Stimulated activated CD8-positive, alpha-beta memory T cell treated with anti-CD3 and anti-CD28 coated beads, Interleukin-15, amount 100 ng/mL, for 1 hour (primary cell): ENCODE data around the gene TMEM213.

Experiments
- DNase-seq: peaks from one replicate; pipeline ENCODE4 v3.0.0-alpha.2; 2020; ENCODE audit warnings: low read depth

The TMEM213 gene

GRCh38 chr7:138842111-138842510 is 44.3 kb downstream of the TMEM213 start:
- no peak for DNase-seq

GRCh38 chr7:138843632-138844580 is 46.1 kb downstream of the TMEM213 start:
- DNase-seq: no peak

- DNase-seq: no peak
Measured at GRCh38 chr7:138845711-138846110, 47.9 kb downstream of the TMEM213 start.

- DNase-seq: no peak
Measured at GRCh38 chr7:138848056-138848980, 50.5 kb downstream of the TMEM213 start.

- no peak for DNase-seq
Measured at GRCh38 chr7:138849701-138850100, 51.9 kb downstream of the TMEM213 start.

- DNase-seq: no peak
Measured at GRCh38 chr7:138852469-138852868, 54.7 kb downstream of the TMEM213 start.

- no peak for DNase-seq
Measured at GRCh38 chr7:138853448-138853847, 55.7 kb downstream of the TMEM213 start.

- no peak for DNase-seq
Measured at GRCh38 chr7:138854115-138854645, 56.4 kb downstream of the TMEM213 start.

- no peak for DNase-seq
Measured at GRCh38 chr7:138857728-138858127, 59.9 kb downstream of the TMEM213 start.

- no peak for DNase-seq
Measured at GRCh38 chr7:138861051-138861450, 63.3 kb downstream of the TMEM213 start.

GRCh38 chr7:138863931-138864330 is 66.1 kb downstream of the TMEM213 start:
- DNase-seq: no peak

GRCh38 chr7:138864667-138865066 is 66.9 kb downstream of the TMEM213 start:
- DNase-seq: no peak

- DNase-seq: no peak
Measured at GRCh38 chr7:138865843-138866242, 68.0 kb downstream of the TMEM213 start.

GRCh38 chr7:138866353-138866752 is 68.6 kb downstream of the TMEM213 start:
- no peak for DNase-seq

GRCh38 chr7:138867744-138868143 is 70.0 kb downstream of the TMEM213 start:
- DNase-seq: no peak

GRCh38 chr7:138868711-138869110 is 70.9 kb downstream of the TMEM213 start:
- no peak for DNase-seq

- DNase-seq: no peak
Measured at GRCh38 chr7:138869353-138869752, 71.6 kb downstream of the TMEM213 start.

- DNase-seq: no peak
Measured at GRCh38 chr7:138871065-138871813, 73.4 kb downstream of the TMEM213 start.

GRCh38 chr7:138871814-138872090 is 74.0 kb downstream of the TMEM213 start:
- DNase-seq: no peak

- no peak for DNase-seq
Measured at GRCh38 chr7:138872576-138872975, 74.8 kb downstream of the TMEM213 start.

GRCh38 chr7:138873220-138873892 is 75.6 kb downstream of the TMEM213 start:
- no peak for DNase-seq
